K562 (cell line): ENCODE measurements around the gene BROX. TPM values are rescaled to one million over a fixed set of nuclear protein-coding genes. Genes with fewer than 3 reads are reported as not detected.
A peak's percentile ranks its signal among the peaks of the same experiment; 100 is the strongest.

Source experiments
- CEBPZ ChIP-seq: fragments of 150-350 bp; IDR thresholded peaks from 2 replicates; pipeline ENCODE4 v1.6.1; 2014; ENCODE audit warnings: low read depth, mild to moderate bottlenecking, low read length, borderline replicate concordance
- CREM ChIP-seq: IDR thresholded peaks from 2 replicates; pipeline ENCODE4 v1.6.1; 2014; ENCODE audit warnings: antibody characterized with exemption, low read depth
- DACH1 ChIP-seq: fragments of 450-650 bp; IDR thresholded peaks from 2 replicates; pipeline ENCODE4 v1.6.1; 2018; ENCODE audit not compliant: partially characterized antibody
- ELF2 ChIP-seq: fragments of 250-450 bp; sonication (Bioruptor Pico); IDR thresholded peaks from 2 replicates; pipeline ENCODE4 v1.5.0; 2021; ENCODE audit warnings: mild to moderate bottlenecking
- EP300 ChIP-seq: IDR thresholded peaks from 2 replicates; pipeline ENCODE4 v1.6.1; 2012; ENCODE audit warnings: low read length, improper control_type of control experiment
- MAFF ChIP-seq: IDR thresholded peaks from 2 replicates; pipeline ENCODE4 v1.6.1; 2012; ENCODE audit warnings: low read length, improper control_type of control experiment
- NBN ChIP-seq: fragments of 450-650 bp; IDR thresholded peaks from 2 replicates; pipeline ENCODE4 v1.6.1; 2016; ENCODE audit warnings: low read depth, mild to moderate bottlenecking
- NFATC3 ChIP-seq: fragments of 450-650 bp; IDR thresholded peaks from 2 replicates; pipeline ENCODE4 v1.6.1; 2017; ENCODE audit warnings: mild to moderate bottlenecking
- PCBP2 ChIP-seq: fragments of 200-400 bp; formaldehyde crosslinking; IDR thresholded peaks from 2 replicates; pipeline ENCODE4 v1.6.1; 2018; ENCODE audit warnings: low read length, low read depth, mild to moderate bottlenecking, moderate library complexity; ENCODE audit not compliant: poor library complexity, severe bottlenecking
- RREB1 ChIP-seq: fragments of 250-450 bp; sonication (Bioruptor Pico); IDR thresholded peaks from 2 replicates; pipeline ENCODE4 v1.4.0; 2020
- SMC3 ChIP-seq: conservative IDR thresholded peaks from 2 replicates; pipeline ENCODE4 v1.6.1; 2011; ENCODE audit warnings: low read depth, low read length, improper control_type of control experiment; ENCODE audit not compliant: insufficient read depth
- SOX6 ChIP-seq: fragments of 450-650 bp; IDR thresholded peaks from 2 replicates; pipeline ENCODE4 v1.6.1; 2014; ENCODE audit warnings: mild to moderate bottlenecking
- WHSC1 ChIP-seq: IDR thresholded peaks from one replicate; pipeline ENCODE4 v1.6.1; 2012; ENCODE audit warnings: low read length, control low read depth, inconsistent platforms
- ZBTB11 ChIP-seq, 3 experiments: fragments of 200-800 bp in 1 of 3; fragments of 250-450 bp in 1 of 3; fragments of 450-650 bp in 1 of 3; sonication (Bioruptor Pico) in 1 of 3; sonication (Bioruptor generic) in 1 of 3; formaldehyde crosslinking in 1 of 3; IDR thresholded peaks; 2 replicates each; pipeline versions ENCODE4 v1.6.1 to v1.8.0; 2016 to 2022; ENCODE audit warnings: mild to moderate bottlenecking in 2 of 3, missing genetic modification characterization in 2 of 3, missing compliant biosample characterization in 1 of 3, moderate library complexity in 1 of 3
- ZNF184 ChIP-seq: sonication (generic); formaldehyde crosslinking; IDR thresholded peaks from 2 replicates; pipeline ENCODE4 v1.5.0; 2020; ENCODE audit warnings: missing genetic modification reagents
- polyA plus RNA-seq, 8 experiments: library from polyadenylated mRNA; depleted of rRNA in 4 of 8; stranded (reverse) in 5 of 8; unstranded in 3 of 8; fragments of >200 nt; fragmentation: Nextera tagmentation in 2 of 8; fragmentation: Illumina TruSeq in 1 of 8; extraction: Ambion mirVana in 2 of 8; extraction: Trizol in 1 of 8; gene quantifications; 2 replicates each; pipeline versions ENCODE4 v1.2.1 to v1.2.3, GENCODE V29; 2011 to 2014; ENCODE audit warnings: inconsistent platforms in 1 of 8, missing spikeins in 1 of 8
- total RNA-seq, 7 experiments: library from RNA; depleted of rRNA in 6 of 7; stranded (reverse); fragments of >200 nt in 6 of 7; fragmentation: Illumina TruSeq in 2 of 7; extraction: Trizol in 2 of 7; gene quantifications; 2 replicates each; pipeline versions ENCODE4 v1.2.1 to v1.2.3, GENCODE V29; 2011 to 2021; ENCODE audit warnings: low replicate concordance in 1 of 7

The BROX gene
- total and polyA plus RNA-seq, 9 of the 15 experiments (the other 6 are each of a cell fraction or from before 2014, with no cell fraction given) = 9.4 to 153 (median 45.1) TPM

DNA sequence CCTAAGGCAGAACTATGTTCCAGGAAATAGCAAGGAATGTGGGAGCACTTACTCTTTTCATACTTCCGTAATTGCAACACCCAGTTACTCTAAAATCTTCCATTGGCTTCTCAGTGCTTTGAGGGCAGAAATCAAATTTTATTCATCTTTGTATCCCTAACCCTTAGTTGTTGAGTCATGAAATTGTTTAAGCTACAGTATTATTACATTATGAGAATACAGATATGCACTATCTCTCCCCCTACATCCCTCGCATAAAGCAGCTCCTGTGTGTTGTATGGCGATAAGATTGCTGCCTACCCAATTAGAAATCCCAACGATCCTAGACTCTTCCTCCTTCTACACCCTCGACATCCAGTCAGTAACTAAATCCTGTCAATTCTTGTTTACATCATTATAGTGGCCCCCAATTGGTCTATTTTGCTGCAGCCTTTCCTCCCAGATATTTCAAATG is 2.6 kb upstream of the BROX start (continued):
- TF ChIP-seq DACH1 (no peak), ZBTB11 (CRISPR knock-in tag; IDR thresholded peaks at IDR 0.05) (peak in 1 of 3 experiments; percentile 21; a peak in 1 of 6 replicates), RREB1 (no peak), ZNF184 (no peak), CREM (peak; percentile 66; the same call in 1 of the 2 replicates), SOX6 (peak; percentile 91), PCBP2 (no peak), WHSC1 (no peak), NBN (0 out of 2 replicates have a peak, but pooled peaks have one; percentile 48), NFATC3 (no peak), MAFF (peak; percentile 52; the same call in 1 of the 2 replicates), CEBPZ (no peak), SMC3 (no peak), ELF2 (CRISPR knock-in tag) (no peak), EP300 (peak; percentile 91)
